Smooth muscle cell (in vitro differentiated cells): Measurements from ENCODE around the gene PERCC1. TPM values are rescaled to one million over a fixed set of nuclear protein-coding genes. Genes with fewer than 3 reads are reported as not detected.

Experiments used
- DNase-seq: peaks from one replicate; lab custom pipeline; 2025; ENCODE audit not compliant: unreplicated experiment; lab: John Stamatoyannopoulos, UW
- H2AFZ ChIP-seq: fragments of 200-600 bp; sonication (generic); 2 replicates; pipeline ENCODE4 v1.6.0; 2016; ENCODE audit warnings: antibody characterized with exemption, low read depth, mild to moderate bottlenecking
- H3F3A ChIP-seq: fragments of 200-600 bp; sonication (generic); 2 replicates; pipeline ENCODE4 v1.6.0; 2017; ENCODE audit warnings: antibody characterized with exemption, low read depth
- H3K27ac ChIP-seq: fragments of 200-600 bp; sonication (generic); 2 replicates; pipeline ENCODE4 v1.5.1; 2016; ENCODE audit warnings: low read depth, mild to moderate bottlenecking
- H3K27me3 ChIP-seq: fragments of 200-600 bp; sonication (generic); 2 replicates; pipeline ENCODE4 v1.6.1; 2016; ENCODE audit warnings: low read depth, mild to moderate bottlenecking
- H3K36me3 ChIP-seq: fragments of 200-600 bp; sonication (generic); 2 replicates; pipeline ENCODE4 v1.5.1; 2016; ENCODE audit warnings: low read depth
- H3K4me1 ChIP-seq: fragments of 200-600 bp; sonication (generic); 2 replicates; pipeline ENCODE4 v1.5.1; 2016; ENCODE audit warnings: low read depth
- H3K4me2 ChIP-seq: fragments of 200-600 bp; sonication (generic); 2 replicates; pipeline ENCODE4 v1.6.0; 2016; ENCODE audit warnings: mild to moderate bottlenecking
- H3K4me3 ChIP-seq: fragments of 200-600 bp; sonication (generic); 2 replicates; pipeline ENCODE4 v1.5.1; 2016; ENCODE audit warnings: mild to moderate bottlenecking
- H3K79me2 ChIP-seq: fragments of 200-600 bp; sonication (generic); 2 replicates; pipeline ENCODE4 v1.6.0; 2016; ENCODE audit warnings: low read depth, mild to moderate bottlenecking
- H3K9ac ChIP-seq: fragments of 200-600 bp; sonication (generic); 2 replicates; pipeline ENCODE4 v1.6.0; 2016; ENCODE audit warnings: low read depth
- H3K9me3 ChIP-seq: fragments of 200-600 bp; sonication (generic); replicated peaks from 2 replicates; pipeline ENCODE4 v1.5.1; 2016; ENCODE audit warnings: low read depth
- H4K20me1 ChIP-seq: fragments of 200-600 bp; sonication (generic); 2 replicates; pipeline ENCODE4 v1.6.0; 2016; ENCODE audit warnings: low read depth
- WGBS: methylation state at CpG from one replicate; pipeline ENCODE4 v1.1.7; 2016; ENCODE audit warnings: low lambda C conversion rate; 5-methylcytosine and 5-hydroxymethylcytosine counted together
- polyA plus RNA-seq: library from polyadenylated mRNA; unstranded; fragments of >200 nt; fragmentation: Nextera tagmentation; extraction: Ambion mirVana; gene quantifications from 2 replicates; pipeline ENCODE4 v1.2.1, GENCODE V29; 2016
- total RNA-seq: library from RNA; depleted of rRNA; stranded (reverse); fragments of >200 nt; gene quantifications from 2 replicates; pipeline ENCODE4 v1.2.3, GENCODE V29; 2014
- TF ChIP-seq, protein P1 (sequence below): fragments of 200-600 bp; sonication (generic); IDR thresholded peaks from 2 replicates; pipeline ENCODE4 v1.5.1; 2017; ENCODE audit warnings: borderline replicate concordance, mild to moderate bottlenecking, antibody characterized with exemption; ENCODE audit not compliant: insufficient read depth, poor library complexity, severe bottlenecking

PERCC1 gene
- total and polyA plus RNA-seq, 2 experiments from 2014 or later = not detected

DNA sequence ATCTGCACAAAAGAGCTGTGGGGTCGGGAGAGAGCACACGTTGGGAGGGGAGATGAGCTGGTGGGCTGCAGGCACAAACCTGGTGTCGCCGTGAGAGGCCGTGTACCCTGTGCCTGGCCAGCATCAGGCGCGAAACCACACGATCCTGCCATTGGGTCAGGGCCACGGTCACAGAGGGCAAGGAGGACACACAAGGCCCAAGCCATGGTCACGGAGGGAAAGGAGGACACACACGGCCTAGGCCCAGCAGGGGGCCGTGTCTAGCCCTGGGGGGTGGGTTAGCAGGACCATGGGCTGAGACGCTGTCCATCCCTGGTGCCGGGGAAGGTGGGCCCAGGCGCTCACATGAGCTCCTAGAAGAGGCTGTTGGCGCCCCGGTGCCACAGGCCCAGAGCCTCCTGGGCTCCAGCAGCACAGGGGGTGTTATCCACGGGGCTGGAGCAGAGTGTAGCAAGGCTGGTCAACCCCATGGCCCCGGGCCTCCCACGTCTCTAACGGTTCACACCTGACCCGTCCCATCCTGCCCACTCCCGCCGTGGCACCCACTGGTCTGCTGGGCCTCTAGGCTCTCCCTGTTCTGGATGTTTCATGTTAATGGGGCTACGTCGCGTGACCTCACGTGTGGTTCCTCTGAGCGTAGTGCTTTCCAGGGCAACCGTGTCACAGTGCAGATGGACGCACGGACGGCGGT, 21.0 kb downstream of the PERCC1 start:
- no peak overlapping the region for H3K9ac ChIP-seq
- H3K27me3 ChIP-seq = no peaks in the 10 kb centered on the region
- TF ChIP-seq, protein P1, sequence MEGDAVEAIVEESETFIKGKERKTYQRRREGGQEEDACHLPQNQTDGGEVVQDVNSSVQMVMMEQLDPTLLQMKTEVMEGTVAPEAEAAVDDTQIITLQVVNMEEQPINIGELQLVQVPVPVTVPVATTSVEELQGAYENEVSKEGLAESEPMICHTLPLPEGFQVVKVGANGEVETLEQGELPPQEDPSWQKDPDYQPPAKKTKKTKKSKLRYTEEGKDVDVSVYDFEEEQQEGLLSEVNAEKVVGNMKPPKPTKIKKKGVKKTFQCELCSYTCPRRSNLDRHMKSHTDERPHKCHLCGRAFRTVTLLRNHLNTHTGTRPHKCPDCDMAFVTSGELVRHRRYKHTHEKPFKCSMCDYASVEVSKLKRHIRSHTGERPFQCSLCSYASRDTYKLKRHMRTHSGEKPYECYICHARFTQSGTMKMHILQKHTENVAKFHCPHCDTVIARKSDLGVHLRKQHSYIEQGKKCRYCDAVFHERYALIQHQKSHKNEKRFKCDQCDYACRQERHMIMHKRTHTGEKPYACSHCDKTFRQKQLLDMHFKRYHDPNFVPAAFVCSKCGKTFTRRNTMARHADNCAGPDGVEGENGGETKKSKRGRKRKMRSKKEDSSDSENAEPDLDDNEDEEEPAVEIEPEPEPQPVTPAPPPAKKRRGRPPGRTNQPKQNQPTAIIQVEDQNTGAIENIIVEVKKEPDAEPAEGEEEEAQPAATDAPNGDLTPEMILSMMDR = no peak
- no peak overlapping the region for H3K4me3 ChIP-seq
- no peak overlapping the region for H2AFZ ChIP-seq
- H3K4me1 ChIP-seq = no peaks in the 10 kb centered on the region
- no peak for DNase-seq
- H3K9me3 ChIP-seq = no peaks in the 10 kb centered on the region
- H3K36me3 ChIP-seq = no peaks in the 10 kb centered on the region
- H3K4me2 ChIP-seq = no peak overlapping the region
- no peaks in the 10 kb centered on the region for H4K20me1 ChIP-seq
- no peaks in the 10 kb centered on the region for H3F3A ChIP-seq
- no peak overlapping the region for H3K27ac ChIP-seq
- H3K79me2 ChIP-seq = no peaks in the 10 kb centered on the region
- 96% methylated on average over 34 of the region's 34 CpGs for WGBS

DNA sequence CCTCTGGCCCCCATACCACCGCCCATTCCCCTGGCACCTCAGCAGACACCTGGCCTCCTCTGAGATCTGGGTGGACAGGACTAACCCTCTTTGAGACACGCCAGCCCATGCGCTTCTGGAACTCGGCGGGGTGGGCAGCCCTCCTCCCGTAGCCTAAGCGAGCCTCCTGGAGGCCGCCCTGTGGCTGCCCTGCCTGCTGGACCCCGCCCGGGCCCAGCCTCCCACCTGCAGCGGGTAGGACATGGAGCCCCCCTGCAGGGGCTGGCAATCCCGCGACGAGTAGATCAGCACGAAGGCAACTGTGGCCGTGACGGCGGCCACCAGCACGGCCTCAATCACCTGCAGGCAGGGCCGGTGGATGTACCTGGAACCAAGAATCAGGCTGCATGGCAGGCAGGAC, 21.7 kb downstream of the PERCC1 start:
- no peaks in the 10 kb centered on the region for H4K20me1 ChIP-seq
- DNase-seq = no peak
- TF ChIP-seq, protein P1 = no peak
- H3K9ac ChIP-seq = no peak overlapping the region
- WGBS = 97% methylated on average over 20 of the region's 20 CpGs
- no peak overlapping the region for H3K4me3 ChIP-seq
- no peaks in the 10 kb centered on the region for H3K36me3 ChIP-seq
- no peak overlapping the region for H2AFZ ChIP-seq
- no peaks in the 10 kb centered on the region for H3K27me3 ChIP-seq
- no peaks in the 10 kb centered on the region for H3K4me1 ChIP-seq
- no peaks in the 10 kb centered on the region for H3F3A ChIP-seq
- H3K4me2 ChIP-seq = no peak overlapping the region
- H3K27ac ChIP-seq = no peak overlapping the region
- no peaks in the 10 kb centered on the region for H3K79me2 ChIP-seq
- H3K9me3 ChIP-seq = no peaks in the 10 kb centered on the region

DNA sequence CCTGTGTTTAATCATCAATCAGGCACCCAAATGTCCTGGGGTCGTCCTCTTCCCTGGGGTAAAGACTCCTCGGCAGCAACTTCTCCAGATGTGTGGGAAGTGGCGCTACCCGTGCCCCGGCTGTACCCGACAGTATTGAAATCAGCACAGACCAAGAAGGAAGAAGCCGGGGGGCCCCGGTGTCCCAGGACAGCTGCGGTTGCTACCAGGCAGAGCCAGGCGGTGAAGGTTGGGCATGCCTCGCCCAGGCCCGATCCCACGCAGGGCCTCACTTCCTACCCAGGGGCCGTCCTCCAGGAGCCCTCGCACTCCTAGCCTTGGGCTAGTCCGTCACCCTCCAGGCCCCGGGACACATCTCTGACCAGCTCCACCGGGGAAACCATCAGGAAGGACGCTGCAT, 22.4 kb downstream of the PERCC1 start:
- H3K36me3 ChIP-seq = no peaks in the 10 kb centered on the region
- WGBS = 99% methylated on average over 19 of the region's 19 CpGs
- TF ChIP-seq, protein P1 = no peak
- no peak for DNase-seq
- no peaks in the 10 kb centered on the region for H3K79me2 ChIP-seq
- no peaks in the 10 kb centered on the region for H3F3A ChIP-seq
- H3K4me1 ChIP-seq = no peaks in the 10 kb centered on the region
- H3K27ac ChIP-seq = no peak overlapping the region
- H3K9ac ChIP-seq = no peak overlapping the region
- H3K27me3 ChIP-seq = no peaks in the 10 kb centered on the region
- no peak overlapping the region for H2AFZ ChIP-seq
- H3K4me2 ChIP-seq = no peak overlapping the region
- no peaks in the 10 kb centered on the region for H4K20me1 ChIP-seq
- H3K4me3 ChIP-seq = no peak overlapping the region
- H3K9me3 ChIP-seq = no peaks in the 10 kb centered on the region

DNA sequence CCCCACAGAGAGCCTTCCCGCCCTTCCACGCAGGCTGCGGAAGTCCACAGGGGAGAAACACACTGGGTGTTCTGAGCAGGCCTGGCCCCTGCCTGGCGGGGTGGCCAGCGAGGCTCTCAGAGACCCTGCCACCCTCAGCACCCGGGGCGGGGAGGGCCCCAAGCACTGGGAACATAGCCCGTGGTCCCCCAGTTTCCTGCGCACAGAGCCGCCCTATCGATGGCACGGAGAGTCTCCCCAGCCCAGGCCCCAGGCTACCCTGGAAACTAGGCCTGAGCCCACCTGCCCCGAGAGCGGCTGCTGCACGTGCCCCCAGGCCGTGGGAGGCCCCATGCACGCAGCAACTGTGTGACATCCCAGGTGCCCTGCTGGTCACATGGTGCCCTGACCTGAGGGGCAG, 23.7 kb downstream of the PERCC1 start:
- Histone ChIP-seq H3K4me3 (no peak overlapping the region), H3K27ac (no peak overlapping the region), H3F3A (no peaks in the 10 kb centered on the region), H3K36me3 (no peaks in the 10 kb centered on the region), H3K9ac (no peak overlapping the region), H3K4me2 (no peak overlapping the region), H3K79me2 (no peaks in the 10 kb centered on the region), H2AFZ (no peak overlapping the region), H3K4me1 (no peaks in the 10 kb centered on the region), H3K9me3 (no peaks in the 10 kb centered on the region), H4K20me1 (no peaks in the 10 kb centered on the region), H3K27me3 (no peaks in the 10 kb centered on the region)
- WGBS = 92% methylated on average over 16 of the region's 17 CpGs
- TF ChIP-seq, protein P1 = no peak
- DNase-seq = no peak
